ENCODE data around the gene ZBTB37.
"Not testable (repeated sequence)": the region's sequence is repeated elsewhere in the genome, so short reads cannot be mapped to it uniquely, and the experiment has no call there.

Gene ZBTB37

DNA sequence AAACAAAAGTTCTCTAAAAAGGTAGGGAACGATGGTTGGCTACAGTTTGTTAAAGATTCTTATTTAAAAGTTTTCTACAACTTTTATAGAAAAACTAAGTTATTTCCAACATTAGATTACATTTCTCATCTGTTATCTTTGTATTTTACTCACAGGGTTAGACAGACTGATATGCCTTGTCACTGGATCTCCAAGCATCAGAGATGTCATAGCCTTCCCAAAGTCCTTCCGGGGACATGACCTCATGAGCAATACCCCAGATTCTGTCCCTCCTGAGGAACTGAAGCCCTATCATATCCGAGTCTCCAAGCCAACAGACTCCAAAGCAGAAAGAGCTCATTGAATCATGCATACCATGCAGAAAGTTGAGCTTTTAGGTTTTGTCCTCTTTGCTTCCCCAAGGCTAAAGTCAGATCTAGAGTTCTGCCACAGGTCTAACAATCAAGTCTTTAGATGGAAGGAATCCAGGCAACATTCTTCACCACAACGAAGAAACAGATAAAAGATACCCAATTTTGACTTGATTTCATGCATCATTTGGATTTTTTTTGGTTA lies 10.7 kb upstream of the ZBTB37 start:
- no peaks in the 10 kb centered on the region for H4K20me1 ChIP-seq (ENCODE audit: insufficient read depth, low read length)
- no peaks in the 10 kb centered on the region for H3K27me3 ChIP-seq (ENCODE audit: low read depth, low read length)
- no peak overlapping the region for H3K27ac ChIP-seq (ENCODE audit: low read length)
- H3K9ac ChIP-seq (ENCODE audit: low read length), result no peak overlapping the region
- H2AFZ ChIP-seq (ENCODE audit: low read depth, low read length), result no peak overlapping the region
- no peaks in the 10 kb centered on the region for H3K4me1 ChIP-seq (ENCODE audit: low read length)
- peaks cover 47% of the 10 kb centered on the region for H3K36me3 ChIP-seq (replicated peaks; ENCODE audit: low read depth, low read length)
- no peak overlapping the region for H3K4me3 ChIP-seq (ENCODE audit: low read length)
- H3K9me3 ChIP-seq (ENCODE audit: insufficient read depth, low read length), result no peaks in the 10 kb centered on the region
- no peaks in the 10 kb centered on the region for H3K79me2 ChIP-seq (ENCODE audit: low read length)
- no peak for TF ChIP-seq CTCF (IDR thresholded peaks at IDR 0.05; ENCODE audit: low read depth, low read length)
- TF ChIP-seq EZH2phosphoT487 (IDR thresholded peaks at IDR 0.05; ENCODE audit: low read depth), result no peak
- no peak overlapping the region for H3K4me2 ChIP-seq (ENCODE audit: low read length)

- H3K9me3 ChIP-seq (ENCODE audit: insufficient read depth, low read length); H2AFZ ChIP-seq (ENCODE audit: low read depth, low read length); H3K27ac ChIP-seq (ENCODE audit: low read length); H3K9ac ChIP-seq (ENCODE audit: low read length); H3K27me3 ChIP-seq (ENCODE audit: low read depth, low read length); H3K4me2 ChIP-seq (ENCODE audit: low read length); H3K79me2 ChIP-seq (ENCODE audit: low read length); H3K4me3 ChIP-seq (ENCODE audit: low read length): not testable (repeated sequence)
- Histone ChIP-seq H3K36me3 (replicated peaks; ENCODE audit: low read depth, low read length) (peaks cover 54% of the 10 kb centered on the region), H3K4me1 (ENCODE audit: low read length) (peaks cover 14% of the 10 kb centered on the region), H4K20me1 (ENCODE audit: insufficient read depth, low read length) (peaks cover 18% of the 10 kb centered on the region)
Measured at GRCh38 chr1:173859547-173859946, 8.6 kb upstream of the ZBTB37 start.

DNA sequence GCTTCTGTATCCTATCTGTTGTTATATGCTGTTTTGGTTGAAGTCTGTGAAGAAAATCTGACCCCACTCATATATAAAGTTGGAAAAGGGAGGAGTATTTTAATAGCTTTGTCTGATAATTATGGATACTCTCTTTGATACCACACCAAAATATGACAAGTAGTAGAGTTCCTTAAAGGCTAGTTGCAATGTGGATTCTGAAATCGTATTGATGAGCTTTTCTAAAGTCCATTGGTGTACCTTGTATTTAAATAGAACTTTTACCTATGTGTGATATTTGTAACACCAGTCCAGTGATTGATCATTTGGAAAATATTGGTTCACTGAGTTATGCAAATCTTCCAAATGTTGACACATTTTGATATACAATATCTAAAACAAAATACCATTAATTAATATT lies 8.1 kb upstream of the ZBTB37 start:
- H3K4me2 ChIP-seq (ENCODE audit: low read length), result no peak overlapping the region
- H3K4me3 ChIP-seq (ENCODE audit: low read length), result no peak overlapping the region
- H4K20me1 ChIP-seq (ENCODE audit: insufficient read depth, low read length), result peaks cover 23% of the 10 kb centered on the region
- peaks cover 6% of the 10 kb centered on the region for H3K79me2 ChIP-seq (ENCODE audit: low read length)
- peak overlapping the region; percentile 11; the same call in 1 of the 2 replicates for H3K27ac ChIP-seq (ENCODE audit: low read length)
- no peak overlapping the region for H2AFZ ChIP-seq (ENCODE audit: low read depth, low read length)
- TF ChIP-seq EZH2phosphoT487 (IDR thresholded peaks at IDR 0.05; ENCODE audit: low read depth), result no peak
- no peak for TF ChIP-seq CTCF (IDR thresholded peaks at IDR 0.05; ENCODE audit: low read depth, low read length)
- peaks cover 57% of the 10 kb centered on the region for H3K36me3 ChIP-seq (replicated peaks; ENCODE audit: low read depth, low read length)
- H3K9ac ChIP-seq (ENCODE audit: low read length), result no peak overlapping the region
- H3K9me3 ChIP-seq (ENCODE audit: insufficient read depth, low read length), result no peaks in the 10 kb centered on the region
- H3K4me1 ChIP-seq (ENCODE audit: low read length), result peaks cover 20% of the 10 kb centered on the region
- no peaks in the 10 kb centered on the region for H3K27me3 ChIP-seq (ENCODE audit: low read depth, low read length)

GRCh38 chr1:173861731-173862145 lies 6.4 kb upstream of the ZBTB37 start:
- peaks cover 62% of the 10 kb centered on the region for H3K36me3 ChIP-seq (replicated peaks; ENCODE audit: low read depth, low read length)
- peaks cover 36% of the 10 kb centered on the region for H3K4me1 ChIP-seq (ENCODE audit: low read length)
- H3K79me2 ChIP-seq (ENCODE audit: low read length), result peaks cover 23% of the 10 kb centered on the region
- H3K27me3 ChIP-seq (ENCODE audit: low read depth, low read length), result no peaks in the 10 kb centered on the region
- H3K4me2 ChIP-seq (ENCODE audit: low read length), result no peak overlapping the region
- no peak overlapping the region for H3K4me3 ChIP-seq (ENCODE audit: low read length)
- no peak overlapping the region for H2AFZ ChIP-seq (ENCODE audit: low read depth, low read length)
- peak overlapping the region; percentile 82 for H3K27ac ChIP-seq (ENCODE audit: low read length)
- H3K9ac ChIP-seq (ENCODE audit: low read length), result no peak overlapping the region
- TF ChIP-seq CTCF (IDR thresholded peaks at IDR 0.05; ENCODE audit: low read depth, low read length), result no peak
- TF ChIP-seq EZH2phosphoT487 (IDR thresholded peaks at IDR 0.05; ENCODE audit: low read depth), result no peak
- H4K20me1 ChIP-seq (ENCODE audit: insufficient read depth, low read length), result peaks cover 40% of the 10 kb centered on the region
- no peaks in the 10 kb centered on the region for H3K9me3 ChIP-seq (ENCODE audit: insufficient read depth, low read length)

GRCh38 chr1:173862146-173862768 lies 5.9 kb upstream of the ZBTB37 start:
- peak overlapping the region; percentile 82 for H3K27ac ChIP-seq (ENCODE audit: low read length)
- peaks cover 28% of the 10 kb centered on the region for H3K79me2 ChIP-seq (ENCODE audit: low read length)
- H3K4me2 ChIP-seq (ENCODE audit: low read length); H3K9me3 ChIP-seq (ENCODE audit: insufficient read depth, low read length); H2AFZ ChIP-seq (ENCODE audit: low read depth, low read length); H3K27me3 ChIP-seq (ENCODE audit: low read depth, low read length); H3K9ac ChIP-seq (ENCODE audit: low read length); H3K4me3 ChIP-seq (ENCODE audit: low read length): not testable (repeated sequence)
- H3K4me1 ChIP-seq (ENCODE audit: low read length), result peaks cover 37% of the 10 kb centered on the region
- peaks cover 43% of the 10 kb centered on the region for H4K20me1 ChIP-seq (ENCODE audit: insufficient read depth, low read length)
- peaks cover 64% of the 10 kb centered on the region for H3K36me3 ChIP-seq (replicated peaks; ENCODE audit: low read depth, low read length)
